SK-N-SH (cell line): Measurements from ENCODE around the gene PPP1R1A. TPM values are rescaled to one million over a fixed set of nuclear protein-coding genes. Genes with fewer than 3 reads are reported as not detected.

Experiments used
- CTCF ChIA-PET: fragments of 300-600, 350-600 bp; formaldehyde crosslinking; extraction: SDS; loops from one replicate; lab custom pipeline; 2021; lab: Yijun Ruan, JAX
- POLR2A ChIA-PET: fragments of 350-600 bp; sonication (Branson Sonifier 250); formaldehyde crosslinking; extraction: SDS; loops from one replicate; lab custom pipeline; 2020; ENCODE audit warnings: antibody characterized with exemption, inconsistent platforms; lab: Yijun Ruan, JAX
- DNase-seq: peaks from one replicate; pipeline ENCODE4 v3.0.0; 2012
- H2AFZ ChIP-seq: fragments of 200-600 bp; sonication (generic); 2 replicates; pipeline ENCODE4 v1.8.1; 2016; ENCODE audit warnings: antibody characterized with exemption, mild to moderate bottlenecking, low read depth
- H3F3A ChIP-seq: fragments of 200-600 bp; sonication (generic); replicated peaks from 2 replicates; pipeline ENCODE3; 2016; ENCODE audit warnings: antibody characterized with exemption, mild to moderate bottlenecking; ENCODE audit not compliant: insufficient read depth
- H3K27ac ChIP-seq, 2 experiments: fragments of 200-500 bp in 1 of 2; fragments of 200-600 bp in 1 of 2; sonication (Bioruptor generic) in 1 of 2; sonication (generic), shearing (Covaris generic) in 1 of 2; 2 replicates each; pipeline versions ENCODE4 v1.5.1 to v1.6.1; 2014 to 2016; ENCODE audit warnings: low read depth in 2 of 2, inconsistent platforms in 1 of 2, low read length in 1 of 2, mild to moderate bottlenecking in 1 of 2, mixed read lengths in 1 of 2
- H3K27me3 ChIP-seq: fragments of 200-600 bp; sonication (generic), shearing (Covaris generic); 2 replicates; pipeline ENCODE4 v1.6.1; 2016; ENCODE audit warnings: mixed run types; ENCODE audit not compliant: insufficient read depth
- H3K36me3 ChIP-seq, 2 experiments: fragments of 200-500 bp in 1 of 2; fragments of 200-600 bp in 1 of 2; sonication (Bioruptor generic) in 1 of 2; sonication (generic) in 1 of 2; replicated peaks in 1 of 2; 2 replicates each; pipeline versions ENCODE3 to v1.5.1; 2014 to 2016; ENCODE audit warnings: low read length in 1 of 2, mild to moderate bottlenecking in 1 of 2; ENCODE audit not compliant: insufficient read depth in 2 of 2, control insufficient read depth in 1 of 2
- H3K4me1 ChIP-seq, 2 experiments: fragments of 200-500 bp in 1 of 2; fragments of 200-600 bp in 1 of 2; sonication (Bioruptor generic) in 1 of 2; sonication (generic), shearing (Covaris generic) in 1 of 2; 2 replicates each; pipeline versions ENCODE4 v1.5.1 to v1.6.1; 2014 to 2016; ENCODE audit warnings: low read depth in 1 of 2, low read length in 1 of 2, mixed run types in 1 of 2; ENCODE audit not compliant: insufficient read depth in 2 of 2, control insufficient read depth in 1 of 2
- H3K4me2 ChIP-seq: fragments of 200-600 bp; sonication (generic), shearing (Covaris generic); 2 replicates; pipeline ENCODE4 v1.6.1; 2017; ENCODE audit warnings: mixed run types
- H3K4me3 ChIP-seq, 2 experiments: fragments of 200-500 bp in 1 of 2; fragments of 200-600 bp in 1 of 2; sonication (Bioruptor generic) in 1 of 2; sonication (generic), shearing (Covaris generic) in 1 of 2; 2 replicates each; pipeline versions ENCODE4 v1.5.1 to v1.8.1; 2014 to 2016; ENCODE audit warnings: low read depth in 2 of 2, inconsistent platforms in 1 of 2, low read length in 1 of 2, mild to moderate bottlenecking in 1 of 2, mixed read lengths in 1 of 2, moderate library complexity in 1 of 2
- H3K79me2 ChIP-seq: fragments of 200-600 bp; sonication (generic); 2 replicates; pipeline ENCODE4 v1.8.1; 2017; ENCODE audit warnings: mild to moderate bottlenecking; ENCODE audit not compliant: insufficient read depth
- H3K9ac ChIP-seq: fragments of 200-600 bp; sonication (generic); 2 replicates; pipeline ENCODE4 v1.6.1; 2017; ENCODE audit warnings: mixed run types
- H3K9me2 ChIP-seq: fragments of 200-600 bp; sonication (generic); 2 replicates; pipeline ENCODE4 v1.6.1; 2017; ENCODE audit warnings: mixed run types
- H3K9me3 ChIP-seq: fragments of 200-600 bp; sonication (generic); 2 replicates; pipeline ENCODE4 v1.6.1; 2017; ENCODE audit warnings: mixed run types, mild to moderate bottlenecking, moderate library complexity
- H4K20me1 ChIP-seq: fragments of 200-600 bp; sonication (generic); 2 replicates; pipeline ENCODE4 v1.6.1; 2017; ENCODE audit warnings: mild to moderate bottlenecking, mixed run types; ENCODE audit not compliant: insufficient read depth
- EP300 ChIP-seq, 2 experiments: IDR thresholded peaks; 2 replicates each; pipeline versions ENCODE4 v1.4.0 to v1.6.1; 2012; ENCODE audit warnings: borderline replicate concordance in 1 of 2, low read depth in 1 of 2, low read length in 1 of 2
- GABPA ChIP-seq: IDR thresholded peaks from 2 replicates; pipeline ENCODE4 v1.4.0; 2012; ENCODE audit warnings: low read depth, mild to moderate bottlenecking
- GATA2 ChIP-seq: sonication (generic); formaldehyde crosslinking; IDR thresholded peaks from 2 replicates; pipeline ENCODE4 v1.5.0; 2020; ENCODE audit warnings: mild to moderate bottlenecking, missing genetic modification reagents
- MEF2A ChIP-seq: IDR thresholded peaks from 2 replicates; pipeline ENCODE4 v1.4.0; 2012; ENCODE audit warnings: low read depth, borderline replicate concordance
- RCOR1 ChIP-seq: fragments of 150-350 bp; IDR thresholded peaks from 2 replicates; pipeline ENCODE4 v1.6.1; 2017; ENCODE audit warnings: antibody characterized with exemption, low read length
- REST ChIP-seq: IDR thresholded peaks from 2 replicates; pipeline ENCODE4 v1.6.1; 2012; ENCODE audit warnings: mild to moderate bottlenecking, low read depth, low read length, moderate library complexity
- SIN3A ChIP-seq: IDR thresholded peaks from 2 replicates; pipeline ENCODE4 v1.6.1; 2012; ENCODE audit warnings: low read depth, mild to moderate bottlenecking, low read length, moderate library complexity, borderline replicate concordance
- SMC3 ChIP-seq: IDR thresholded peaks from 2 replicates; pipeline ENCODE4 v1.6.1; 2012; ENCODE audit warnings: low read depth, low read length, improper control_type of control experiment
- TAF1 ChIP-seq: IDR thresholded peaks from 2 replicates; pipeline ENCODE4 v1.6.1; 2012; ENCODE audit warnings: low read depth, mild to moderate bottlenecking, low read length, moderate library complexity, borderline replicate concordance
- TCF12 ChIP-seq: IDR thresholded peaks from 2 replicates; pipeline ENCODE4 v1.4.0; 2012
- ZBTB33 ChIP-seq: IDR thresholded peaks from 2 replicates; pipeline ENCODE4 v1.4.0; 2012; ENCODE audit warnings: low read depth, borderline replicate concordance
- WGBS: methylation state at CpG from one replicate; pipeline ENCODE4 v1.1.6; 2017; ENCODE audit warnings: low lambda C conversion rate; 5-methylcytosine and 5-hydroxymethylcytosine counted together
- polyA plus RNA-seq, 3 experiments: library from polyadenylated mRNA; depleted of rRNA; stranded (reverse); fragments of >200 nt; gene quantifications; 2 replicates each; pipeline ENCODE4 v1.2.3, GENCODE V29; 2012

PPP1R1A gene
- polyA plus RNA-seq, 1 of the 3 experiments (the other 2 are of a cell fraction): not detected

DNA sequence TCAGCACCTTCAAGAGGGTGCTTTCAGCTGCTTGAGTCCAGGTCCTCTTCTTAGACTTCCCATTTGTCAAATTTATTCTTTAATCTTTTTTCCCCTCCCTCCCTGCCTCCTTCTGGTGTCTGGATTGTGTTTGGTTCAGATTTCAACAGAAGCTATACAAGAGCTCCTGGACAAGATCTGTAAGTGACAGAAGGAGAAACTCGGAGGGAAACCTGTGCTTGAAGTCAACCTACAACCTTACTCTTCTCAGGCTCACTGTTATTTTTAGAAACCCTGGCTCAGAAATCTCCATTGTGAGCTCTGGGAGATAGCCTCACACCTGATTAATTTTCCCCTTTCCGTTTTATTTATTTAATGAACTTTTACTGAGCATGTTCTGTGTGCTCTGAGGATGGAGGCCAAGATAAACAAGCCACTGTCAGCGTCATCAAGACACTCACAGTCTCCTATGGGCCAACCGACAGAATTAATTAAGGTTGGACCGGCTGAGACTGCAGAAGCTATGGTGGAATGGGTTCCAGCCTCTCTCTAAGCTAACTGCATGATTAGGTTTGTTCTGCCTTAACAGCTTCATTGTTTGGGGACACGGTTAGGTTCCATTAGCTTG lies 25.6 kb downstream of the PPP1R1A start:
- H3K4me3 ChIP-seq: no peak overlapping the region
- H3K9me2 ChIP-seq: no peaks in the 10 kb centered on the region
- H3K4me1 ChIP-seq: no peaks in the 10 kb centered on the region; a peak in 1 of 4 replicates
- H3K27ac ChIP-seq: no peak overlapping the region
- H3K9ac ChIP-seq: no peak overlapping the region
- peaks cover 35% of the 10 kb centered on the region for H3K27me3 ChIP-seq
- H3K79me2 ChIP-seq: no peaks in the 10 kb centered on the region
- no peaks in the 10 kb centered on the region for H3K36me3 ChIP-seq
- DNase-seq: no peak
- no peaks in the 10 kb centered on the region for H3K9me3 ChIP-seq
- no peak overlapping the region for H3K4me2 ChIP-seq
- H2AFZ ChIP-seq: no peak overlapping the region
- WGBS: 2% methylated on average over 6 of the region's 6 CpGs
- no peak for TF ChIP-seq SIN3A
- TF ChIP-seq REST: no peak
- TF ChIP-seq GATA2 (CRISPR knock-in tag): no peak
- no peak for TF ChIP-seq EP300 (IDR thresholded peaks at IDR 0.05; ENCODE audit: borderline replicate concordance in 1 of 2, low read depth in 1 of 2, low read length in 1 of 2)
- H3F3A ChIP-seq: no peaks in the 10 kb centered on the region
- ChIA-PET POLR2A (no interaction called here), CTCF (interaction anchor here (7.2 kb wide), 1 partner anchor 16 kb away, joined by 50 read pairs; no protein-coding TSS in a partner anchor)
- H4K20me1 ChIP-seq: no peaks in the 10 kb centered on the region

- no peak for TF ChIP-seq SMC3
- no peak for TF ChIP-seq ZBTB33
- TF ChIP-seq TAF1: no peak
- TF ChIP-seq EP300 (IDR thresholded peaks at IDR 0.05; ENCODE audit: borderline replicate concordance in 1 of 2, low read depth in 1 of 2, low read length in 1 of 2): no peak
- TF ChIP-seq MEF2A: no peak
- no peak for TF ChIP-seq RCOR1
- TF ChIP-seq GABPA: no peak
- TF ChIP-seq TCF12: no peak
- no peak for TF ChIP-seq SIN3A
- Histone ChIP-seq H3K9me2 (no peaks in the 10 kb centered on the region), H3K9ac (no peak overlapping the region), H3K4me2 (peak overlapping the region; percentile 56; the same call in 1 of the 2 replicates), H4K20me1 (no peaks in the 10 kb centered on the region), H3K4me1 (no peaks in the 10 kb centered on the region; a peak in 1 of 4 replicates), H3K27ac (no peak overlapping the region), H3K4me3 (no peak overlapping the region), H3K9me3 (no peaks in the 10 kb centered on the region), H3K27me3 (peaks cover 37% of the 10 kb centered on the region), H3F3A (no peaks in the 10 kb centered on the region), H3K79me2 (no peaks in the 10 kb centered on the region), H2AFZ (peak overlapping the region; percentile 78; the same call in 1 of the 2 replicates), H3K36me3 (no peaks in the 10 kb centered on the region)
- 12% methylated on average over 3 of the region's 3 CpGs for WGBS
- POLR2A ChIA-PET: no interaction called here
- CTCF ChIA-PET: no interaction called here
- no peak for DNase-seq
Observed at GRCh38 chr12:54561164-54561563, 27.3 kb downstream of the PPP1R1A start.
